ENCODE results near the gene SLC4A1AP. TPM values are rescaled to one million over a fixed set of nuclear protein-coding genes. Genes with fewer than 3 reads are reported as not detected.

Gene SLC4A1AP
- total RNA-seq, 1 experiment from 2014 or later = 19.8 TPM

- POLR2A ChIA-PET = no interaction called here
- BruUV-seq (replicated peaks) = no TSS peak
- no peak for ATAC-seq
Observed at GRCh38 chr2:27661371-27661770, 2.3 kb upstream of the SLC4A1AP start.

GRCh38 chr2:27664154-27664574, 475 bp downstream of the SLC4A1AP start:
- ChIA-PET POLR2A (interaction anchor here (1.3 kb wide), 1 partner anchor 19 kb away, joined by 3 read pairs; no protein-coding TSS in a partner anchor), RAD21 (ENCODE audit: low non-redundant PET in 1 of 2, low total read pairs in 2 of 2, uncharacterized antibody in 2 of 2, unreplicated experiment in 2 of 2) (no interaction called here), CTCF (interaction anchor here (1.2 to 1.4 kb wide), 2 partner anchors 20 to 40 kb away, joined by 4 to 9 read pairs; no protein-coding TSS in a partner anchor)
- H3K9me3 ChIP-seq (ENCODE audit: control insufficient read depth in 1 of 2, insufficient read depth in 1 of 2, low read depth in 1 of 2, low read length in 2 of 2) = no peaks in the 10 kb centered on the region
- H2AFZ ChIP-seq (ENCODE audit: low read depth, low read length, poor library complexity, severe bottlenecking) = peak overlapping the region; percentile 88
- peak overlapping the region; percentile 92 to 99 for H3K4me3 ChIP-seq (replicated peaks in 1 of 2; ENCODE audit: low read depth in 1 of 2, low read length in 2 of 2)
- H3K27me3 ChIP-seq (ENCODE audit: insufficient read depth, low read length) = no peaks in the 10 kb centered on the region
- no peaks in the 10 kb centered on the region for H4K20me1 ChIP-seq (ENCODE audit: insufficient read depth)
- intact Hi-C loops (cut with micrococcal nuclease) = loop anchor here (5.0 kb wide), 1 partner anchor 257 kb away; the partner anchor contains the start of gene PPM1G
- peak; percentile 42 for ATAC-seq
- peak overlapping the region; percentile 82 for H3K9ac ChIP-seq (ENCODE audit: low read length)
- peaks cover 7 to 17% of the 10 kb centered on the region in 2 experiments for H3K4me1 ChIP-seq (ENCODE audit: control insufficient read depth in 1 of 2, insufficient read depth in 2 of 2, low read length in 2 of 2)
- peak overlapping the region; percentile 71 for H3K27ac ChIP-seq (ENCODE audit: low read depth, low read length)
- H3K36me3 ChIP-seq (ENCODE audit: control insufficient read depth in 1 of 2, insufficient read depth in 2 of 2, low read length in 2 of 2) = peaks cover 36 to 41% of the 10 kb centered on the region in 2 experiments
- H3K79me2 ChIP-seq (ENCODE audit: insufficient read depth, low read length) = peaks cover 48% of the 10 kb centered on the region
- peak overlapping the region; percentile 89 for H3K4me2 ChIP-seq (ENCODE audit: low read length)
- no peaks in the 10 kb centered on the region for H3K9me2 ChIP-seq (ENCODE audit: insufficient read depth)
- no peak for DNase-seq (ENCODE audit: low read depth, low spot score)
- BruUV-seq (replicated peaks) = TSS peak; percentile 79
- TF ChIP-seq REST (IDR thresholded peaks at IDR 0.05; ENCODE audit: low read depth) = no peak
- TF ChIP-seq JUND (IDR thresholded peaks at IDR 0.05) = no peak
- no peak for TF ChIP-seq ATF3 (IDR thresholded peaks at IDR 0.05)
- no peak for TF ChIP-seq ELF1 (IDR thresholded peaks at IDR 0.05; ENCODE audit: borderline replicate concordance, low read depth)
- TF ChIP-seq MAX (IDR thresholded peaks at IDR 0.05) = no peak
- no peak for TF ChIP-seq EZH2 (IDR thresholded peaks at IDR 0.05)
- no peak for TF ChIP-seq SIN3A (IDR thresholded peaks at IDR 0.05; ENCODE audit: low read depth)
- TF ChIP-seq CBX3 (IDR thresholded peaks at IDR 0.05; ENCODE audit: low read depth) = no peak
- TF ChIP-seq ZNF274 (IDR thresholded peaks at IDR 0.05; ENCODE audit: low read depth, low read length) = no peak
- TF ChIP-seq CTCF (IDR thresholded peaks at IDR 0.05 in 2 of 3, conservative IDR thresholded peaks at IDR 0.05 in 1 of 3; ENCODE audit: borderline replicate concordance in 1 of 3, insufficient read depth in 1 of 3, low read depth in 2 of 3, low read length in 2 of 3) = no peak
- TF ChIP-seq EGR1 (IDR thresholded peaks at IDR 0.05; ENCODE audit: low read depth) = no peak

More at GRCh38 chr2:27661371-27661770, 2.3 kb upstream of the SLC4A1AP start:
- no peaks in the 10 kb centered on the region for H3K9me2 ChIP-seq (ENCODE audit: insufficient read depth)
- H3K27me3 ChIP-seq (ENCODE audit: insufficient read depth, low read length) = no peaks in the 10 kb centered on the region
- intact Hi-C loops (cut with micrococcal nuclease) = loop anchor here (5.0 kb wide), 1 partner anchor 254 kb away; the partner anchor contains the start of gene PPM1G
- H3K79me2 ChIP-seq (ENCODE audit: insufficient read depth, low read length) = peaks cover 51% of the 10 kb centered on the region
- no peak overlapping the region for H2AFZ ChIP-seq (ENCODE audit: low read depth, low read length, poor library complexity, severe bottlenecking)
- H3K9ac ChIP-seq (ENCODE audit: low read length) = no peak overlapping the region
- TF ChIP-seq JUND (IDR thresholded peaks at IDR 0.05) (no peak), ZNF274 (IDR thresholded peaks at IDR 0.05; ENCODE audit: low read depth, low read length) (no peak), POLR2AphosphoS5 (IDR thresholded peaks at IDR 0.05; ENCODE audit: low read depth, low read length) (no peak), ELF1 (IDR thresholded peaks at IDR 0.05; ENCODE audit: borderline replicate concordance, low read depth) (no peak), SRF (IDR thresholded peaks at IDR 0.05; ENCODE audit: low read depth) (no peak), ATF3 (IDR thresholded peaks at IDR 0.05) (no peak), EGR1 (IDR thresholded peaks at IDR 0.05; ENCODE audit: low read depth) (no peak)
- peaks cover 25 to 32% of the 10 kb centered on the region in 2 experiments for H3K36me3 ChIP-seq (ENCODE audit: control insufficient read depth in 1 of 2, insufficient read depth in 2 of 2, low read length in 2 of 2)
- ChIA-PET RAD21 (ENCODE audit: low non-redundant PET in 1 of 2, low total read pairs in 2 of 2, uncharacterized antibody in 2 of 2, unreplicated experiment in 2 of 2) (no interaction called here), CTCF (no interaction called here)
- H3K9me3 ChIP-seq (ENCODE audit: control insufficient read depth in 1 of 2, insufficient read depth in 1 of 2, low read depth in 1 of 2, low read length in 2 of 2) = no peaks in the 10 kb centered on the region
- H3K27ac ChIP-seq (ENCODE audit: low read depth, low read length) = no peak overlapping the region
- H3K4me3 ChIP-seq (replicated peaks in 1 of 2; ENCODE audit: low read depth in 1 of 2, low read length in 2 of 2) = no peak overlapping the region
- DNase-seq (ENCODE audit: low read depth, low spot score) = no peak
- H3K4me2 ChIP-seq (ENCODE audit: low read length) = no peak overlapping the region
- H3K4me1 ChIP-seq (ENCODE audit: control insufficient read depth in 1 of 2, insufficient read depth in 2 of 2, low read length in 2 of 2) = peaks cover 7 to 17% of the 10 kb centered on the region in 2 experiments
- H4K20me1 ChIP-seq (ENCODE audit: insufficient read depth) = no peaks in the 10 kb centered on the region

Measured in HCT116 (cell line).